Uterus (tissue), 2 donors: ENCODE measurements around the gene LUC7L3.

ENCODE experiments used
- POLR2A ChIP-seq, 2 donors: fragments of 450-650 bp; IDR thresholded peaks; one replicate each; pipeline ENCODE4 v1.6.1; 2016; ENCODE audit warnings: antibody characterized with exemption in 2 of 2, mild to moderate bottlenecking in 1 of 2, moderate library complexity in 1 of 2
- TF ChIP-seq, protein P1 (sequence below), 4 experiments: fragments of 200-600 bp in 2 of 4; fragments of 450-650 bp in 2 of 4; sonication (generic) in 2 of 4; IDR thresholded peaks; one replicate each; pipeline ENCODE4 v1.5.1; 2016 to 2019; ENCODE audit warnings: antibody characterized with exemption in 4 of 4, mild to moderate bottlenecking in 2 of 4, moderate library complexity in 1 of 4

DNA sequence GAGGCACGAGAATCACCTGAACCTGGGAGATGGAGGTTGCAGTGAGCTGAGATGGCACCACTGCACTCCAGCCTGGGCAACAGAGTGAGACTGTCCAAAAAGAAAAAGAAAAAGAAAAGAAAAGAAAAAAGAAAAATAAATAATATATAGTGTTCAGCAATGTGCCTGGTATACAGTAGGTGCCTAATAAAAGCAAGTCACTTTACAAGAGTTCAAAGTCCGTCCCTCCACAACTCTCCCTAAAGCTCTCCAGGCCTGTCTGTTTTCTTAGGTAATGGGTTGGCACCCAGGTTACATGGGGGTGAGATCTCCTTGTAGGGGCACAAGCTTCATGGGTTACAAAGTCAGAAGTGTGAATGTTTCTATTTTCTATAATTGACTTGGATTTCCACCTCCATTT is 64.5 kb downstream of the LUC7L3 start:
- TF ChIP-seq, protein P1, sequence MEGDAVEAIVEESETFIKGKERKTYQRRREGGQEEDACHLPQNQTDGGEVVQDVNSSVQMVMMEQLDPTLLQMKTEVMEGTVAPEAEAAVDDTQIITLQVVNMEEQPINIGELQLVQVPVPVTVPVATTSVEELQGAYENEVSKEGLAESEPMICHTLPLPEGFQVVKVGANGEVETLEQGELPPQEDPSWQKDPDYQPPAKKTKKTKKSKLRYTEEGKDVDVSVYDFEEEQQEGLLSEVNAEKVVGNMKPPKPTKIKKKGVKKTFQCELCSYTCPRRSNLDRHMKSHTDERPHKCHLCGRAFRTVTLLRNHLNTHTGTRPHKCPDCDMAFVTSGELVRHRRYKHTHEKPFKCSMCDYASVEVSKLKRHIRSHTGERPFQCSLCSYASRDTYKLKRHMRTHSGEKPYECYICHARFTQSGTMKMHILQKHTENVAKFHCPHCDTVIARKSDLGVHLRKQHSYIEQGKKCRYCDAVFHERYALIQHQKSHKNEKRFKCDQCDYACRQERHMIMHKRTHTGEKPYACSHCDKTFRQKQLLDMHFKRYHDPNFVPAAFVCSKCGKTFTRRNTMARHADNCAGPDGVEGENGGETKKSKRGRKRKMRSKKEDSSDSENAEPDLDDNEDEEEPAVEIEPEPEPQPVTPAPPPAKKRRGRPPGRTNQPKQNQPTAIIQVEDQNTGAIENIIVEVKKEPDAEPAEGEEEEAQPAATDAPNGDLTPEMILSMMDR (IDR thresholded peaks at IDR 0.05): no peak
- no peak for TF ChIP-seq POLR2A (IDR thresholded peaks at IDR 0.05)
